ENCODE results near the gene TLNRD1. TPM values are rescaled to one million over a fixed set of nuclear protein-coding genes. Genes with fewer than 3 reads are reported as not detected.

TLNRD1 gene
- total and polyA plus RNA-seq, 2 experiments from 2014 or later, result 14.4 to 41.8 TPM

DNA sequence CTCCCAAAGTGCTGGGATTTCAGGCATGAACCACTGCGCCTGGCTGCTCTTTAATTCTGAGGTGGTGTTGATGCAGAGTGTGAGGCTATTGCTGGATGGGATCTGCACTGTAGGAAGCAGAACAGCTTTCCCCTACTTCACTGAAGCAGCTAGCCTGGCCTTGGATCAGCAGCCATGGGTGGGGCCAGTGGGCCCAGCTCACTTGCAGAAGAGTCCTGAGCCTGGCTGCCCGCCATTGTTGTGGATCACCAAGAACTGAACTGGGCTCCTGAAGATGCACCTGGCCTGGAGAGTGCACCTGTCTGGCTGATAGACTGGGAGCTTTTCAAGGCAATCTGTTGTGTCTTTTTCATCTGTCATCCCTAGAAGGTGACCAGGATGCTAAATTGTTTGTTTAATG, 11.9 kb downstream of the TLNRD1 start:
- H3K4me1 ChIP-seq (ENCODE audit: low read depth), result no peaks in the 10 kb centered on the region
- no peak for TF ChIP-seq CTCF (IDR thresholded peaks at IDR 0.05; ENCODE audit: low read depth, low read length)
- H3K4me3 ChIP-seq, result no peak overlapping the region
- H3K27ac ChIP-seq, result no peak overlapping the region
- no peaks in the 10 kb centered on the region for H3K9me3 ChIP-seq (ENCODE audit: low read depth)
- DNase-seq (ENCODE audit: low read depth in 1 of 2, low spot score in 1 of 2), result no peak
- H3K36me3 ChIP-seq, result no peaks in the 10 kb centered on the region
- no peaks in the 10 kb centered on the region for H3K27me3 ChIP-seq

GRCh38 chr15:81013396-81013929, 12.7 kb downstream of the TLNRD1 start:
- Histone ChIP-seq H3K27ac (no peak overlapping the region), H3K27me3 (no peaks in the 10 kb centered on the region), H3K4me3 (no peak overlapping the region), H3K4me1 (ENCODE audit: low read depth) (no peaks in the 10 kb centered on the region), H3K9me3 (ENCODE audit: low read depth) (no peaks in the 10 kb centered on the region), H3K36me3 (no peaks in the 10 kb centered on the region)
- TF ChIP-seq CTCF (IDR thresholded peaks at IDR 0.05; ENCODE audit: low read depth, low read length), result no peak
- no peak for DNase-seq (ENCODE audit: low read depth in 1 of 2, low spot score in 1 of 2)

- TF ChIP-seq CTCF (IDR thresholded peaks at IDR 0.05; ENCODE audit: low read depth, low read length), result no peak
- DNase-seq (ENCODE audit: low read depth in 1 of 2, low spot score in 1 of 2), result no peak
- H3K4me3 ChIP-seq, result no peak overlapping the region
Observed at GRCh38 chr15:81014446-81015093, 13.8 kb downstream of the TLNRD1 start.

DNA sequence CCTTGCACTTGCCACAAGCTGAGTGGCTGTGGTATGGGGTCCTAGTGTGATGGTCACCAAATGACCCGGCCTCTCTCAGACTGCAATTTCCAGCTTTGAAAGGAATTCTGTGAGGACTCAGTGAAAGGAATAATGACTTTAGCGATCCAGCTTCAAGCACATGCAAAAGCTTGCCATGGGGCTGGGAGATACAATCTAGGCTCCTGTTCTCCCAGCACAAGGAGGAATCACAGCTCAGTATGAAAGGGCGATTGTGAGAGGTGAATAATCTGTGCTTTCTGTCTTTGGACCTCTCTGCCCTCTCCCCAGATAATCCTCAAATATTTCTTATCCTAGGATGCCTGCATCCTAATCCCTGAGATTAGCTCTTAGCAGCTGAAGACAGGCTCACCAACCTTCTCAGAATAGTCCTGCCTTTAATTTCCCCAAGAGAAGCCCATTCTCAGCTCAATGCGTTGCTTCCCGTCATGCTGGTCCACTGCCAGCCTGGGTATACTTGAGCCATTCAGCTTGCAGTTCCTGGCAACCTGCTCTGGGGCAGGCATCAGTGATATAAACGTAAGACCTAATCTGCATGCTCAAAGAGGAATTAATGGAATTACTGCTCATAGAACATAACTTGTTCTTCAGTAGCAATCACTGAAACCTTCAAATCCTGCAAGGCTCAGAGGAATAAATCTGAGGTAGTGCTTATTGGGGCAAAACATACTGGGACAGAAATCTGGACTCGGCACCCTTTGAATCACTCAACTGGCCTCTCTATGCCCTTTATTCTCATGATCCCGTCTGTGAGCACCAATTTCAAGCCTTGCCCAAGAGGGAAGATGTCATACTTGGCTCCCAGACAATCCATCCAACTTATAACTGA, 15.1 kb downstream of the TLNRD1 start:
- TF ChIP-seq CTCF (IDR thresholded peaks at IDR 0.05; ENCODE audit: low read depth, low read length), result no peak
- no peak overlapping the region for H3K4me3 ChIP-seq
- H3K27me3 ChIP-seq, result no peaks in the 10 kb centered on the region
- no peaks in the 10 kb centered on the region for H3K4me1 ChIP-seq (ENCODE audit: low read depth)
- DNase-seq (ENCODE audit: low read depth in 1 of 2, low spot score in 1 of 2), result no peak
- no peaks in the 10 kb centered on the region for H3K9me3 ChIP-seq (ENCODE audit: low read depth)
- H3K27ac ChIP-seq, result no peak overlapping the region
- H3K36me3 ChIP-seq, result no peaks in the 10 kb centered on the region

More at GRCh38 chr15:81014446-81015093, 13.8 kb downstream of the TLNRD1 start:
- H3K36me3 ChIP-seq, result no peaks in the 10 kb centered on the region
- no peaks in the 10 kb centered on the region for H3K27me3 ChIP-seq
- no peak overlapping the region for H3K27ac ChIP-seq
- no peaks in the 10 kb centered on the region for H3K9me3 ChIP-seq (ENCODE audit: low read depth)
- no peaks in the 10 kb centered on the region for H3K4me1 ChIP-seq (ENCODE audit: low read depth)

GRCh38 chr15:81016489-81017068, 15.9 kb downstream of the TLNRD1 start:
- H3K4me1 ChIP-seq (ENCODE audit: low read depth), result no peaks in the 10 kb centered on the region
- H3K27me3 ChIP-seq, result no peaks in the 10 kb centered on the region
- no peak for DNase-seq (ENCODE audit: low read depth in 1 of 2, low spot score in 1 of 2)
- no peak overlapping the region for H3K27ac ChIP-seq
- no peaks in the 10 kb centered on the region for H3K9me3 ChIP-seq (ENCODE audit: low read depth)
- no peaks in the 10 kb centered on the region for H3K36me3 ChIP-seq
- no peak for TF ChIP-seq CTCF (IDR thresholded peaks at IDR 0.05; ENCODE audit: low read depth, low read length)
- H3K4me3 ChIP-seq, result no peak overlapping the region
